ENCODE measurements around the gene GMDS.

DNA sequence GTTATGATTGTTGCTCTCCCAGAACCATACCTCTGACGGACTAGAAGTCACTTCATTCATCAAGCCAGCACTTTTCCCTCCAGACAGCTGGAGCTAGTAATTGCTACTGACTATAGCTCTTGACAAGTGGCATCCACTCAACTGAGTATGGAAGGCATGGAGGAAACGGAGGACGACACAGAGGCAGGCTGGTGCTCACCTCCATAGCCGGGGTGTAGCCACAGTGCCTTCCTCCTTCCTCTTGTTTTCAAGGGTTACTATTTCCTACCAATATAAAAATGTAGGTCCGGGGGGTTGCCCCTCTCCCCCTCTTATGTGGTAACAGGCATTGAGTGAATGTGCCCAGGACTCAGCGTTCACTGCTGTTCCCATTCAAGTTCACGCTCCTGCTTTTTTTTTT lies 659.1 kb downstream of the GMDS start:
- TF ChIP-seq EZH2 (IDR thresholded peaks at IDR 0.05; ENCODE audit: borderline replicate concordance, low read length), result no peak
- TF ChIP-seq, protein P1, sequence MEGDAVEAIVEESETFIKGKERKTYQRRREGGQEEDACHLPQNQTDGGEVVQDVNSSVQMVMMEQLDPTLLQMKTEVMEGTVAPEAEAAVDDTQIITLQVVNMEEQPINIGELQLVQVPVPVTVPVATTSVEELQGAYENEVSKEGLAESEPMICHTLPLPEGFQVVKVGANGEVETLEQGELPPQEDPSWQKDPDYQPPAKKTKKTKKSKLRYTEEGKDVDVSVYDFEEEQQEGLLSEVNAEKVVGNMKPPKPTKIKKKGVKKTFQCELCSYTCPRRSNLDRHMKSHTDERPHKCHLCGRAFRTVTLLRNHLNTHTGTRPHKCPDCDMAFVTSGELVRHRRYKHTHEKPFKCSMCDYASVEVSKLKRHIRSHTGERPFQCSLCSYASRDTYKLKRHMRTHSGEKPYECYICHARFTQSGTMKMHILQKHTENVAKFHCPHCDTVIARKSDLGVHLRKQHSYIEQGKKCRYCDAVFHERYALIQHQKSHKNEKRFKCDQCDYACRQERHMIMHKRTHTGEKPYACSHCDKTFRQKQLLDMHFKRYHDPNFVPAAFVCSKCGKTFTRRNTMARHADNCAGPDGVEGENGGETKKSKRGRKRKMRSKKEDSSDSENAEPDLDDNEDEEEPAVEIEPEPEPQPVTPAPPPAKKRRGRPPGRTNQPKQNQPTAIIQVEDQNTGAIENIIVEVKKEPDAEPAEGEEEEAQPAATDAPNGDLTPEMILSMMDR (conservative IDR thresholded peaks at IDR 0.05 in 1 of 2, IDR thresholded peaks at IDR 0.05 in 1 of 2; ENCODE audit: extremely low read depth in 1 of 2, insufficient read depth in 1 of 2, low read depth in 1 of 2, low read length in 2 of 2), result no peak
